Erythroblast (primary cell): Measurements from ENCODE around the gene TUBA4B.
"Not testable (repeated sequence)": the region's sequence is repeated elsewhere in the genome, so short reads cannot be mapped to it uniquely, and the experiment has no call there.

Experiments used
- DNase-seq, 2 experiments: peaks; one replicate each; lab custom pipeline; 2025; lab: John Stamatoyannopoulos, UW
- GATA1 ChIP-seq: IDR thresholded peaks from 2 replicates; pipeline ENCODE4 v1.6.1; 2011; ENCODE audit warnings: low read depth, mild to moderate bottlenecking, control low read depth, low read length, moderate library complexity
- POLR2A ChIP-seq: IDR thresholded peaks from 2 replicates; pipeline ENCODE4 v1.6.1; 2011; ENCODE audit warnings: mild to moderate bottlenecking, low read length

The TUBA4B gene

GRCh38 chr2:219248845-219249202 lies 4.2 kb upstream of the TUBA4B start:
- TF ChIP-seq GATA1, result no peak
- no peak for TF ChIP-seq POLR2A
- DNase-seq, result no peak

- peak; percentile 48 to 77 for DNase-seq
- TF ChIP-seq POLR2A, result no peak
- no peak for TF ChIP-seq GATA1
These were observed 3.7 kb upstream of the TUBA4B start for GRCh38 chr2:219249203-219249980.

GRCh38 chr2:219250049-219250781 lies 2.8 kb upstream of the TUBA4B start:
- no peak for DNase-seq
- TF ChIP-seq GATA1 (no peak), POLR2A (no peak)

- DNase-seq, result no peak
- no peak for TF ChIP-seq POLR2A
These were observed 1.4 kb upstream of the TUBA4B start for GRCh38 chr2:219251656-219252055.

- no peak for TF ChIP-seq GATA1
- no peak for TF ChIP-seq POLR2A
- no peak for DNase-seq
These were observed 959 bp upstream of the TUBA4B start for GRCh38 chr2:219252084-219252483.

GRCh38 chr2:219252570-219252899 lies 508 bp upstream of the TUBA4B start:
- no peak for TF ChIP-seq POLR2A
- TF ChIP-seq GATA1, result no peak
- DNase-seq, result no peak

GRCh38 chr2:219253753-219254589 lies 928 bp downstream of the TUBA4B start, which contains the start of gene TUBA4A:
Gene TUBA4A (minus strand): TSS chr2:219253918. CDS start chr2:219253858, 60 bp downstream.
- peak; percentile 87 to 93 for DNase-seq
- peak; percentile 95 for TF ChIP-seq POLR2A
- no peak for TF ChIP-seq GATA1

- peak; percentile 26 to 67 for DNase-seq
- no peak for TF ChIP-seq POLR2A
- no peak for TF ChIP-seq GATA1
These were observed 1.7 kb downstream of the TUBA4B start for GRCh38 chr2:219254590-219255201.

- DNase-seq, result not testable (repeated sequence)
These were observed 5.9 kb downstream of the TUBA4B start for GRCh38 chr2:219258942-219259341.

GRCh38 chr2:219261024-219261855 lies 8.2 kb downstream of the TUBA4B start:
- TF ChIP-seq GATA1 (no peak), POLR2A (no peak)
- DNase-seq, result no peak

- DNase-seq, result no peak
- TF ChIP-seq POLR2A (no peak), GATA1 (no peak)
These were observed 13.2 kb downstream of the TUBA4B start for GRCh38 chr2:219266232-219266631.

- no peak for DNase-seq
- TF ChIP-seq GATA1, result no peak
- TF ChIP-seq POLR2A, result no peak
These were observed 13.8 kb downstream of the TUBA4B start for GRCh38 chr2:219266886-219267285.

- TF ChIP-seq POLR2A (no peak), GATA1 (no peak)
- DNase-seq, result no peak
These were observed 15.3 kb downstream of the TUBA4B start for GRCh38 chr2:219268294-219268693.
